ENCODE results near the gene CCDC85C. TPM values are rescaled to one million over a fixed set of nuclear protein-coding genes. Genes with fewer than 3 reads are reported as not detected.
A peak's percentile ranks its signal among the peaks of the same experiment; 100 is the strongest.

Gene CCDC85C
- total RNA-seq, 6 experiments from 2014 or later, result 31.3 to 41.4 (median 34.3) TPM

DNA sequence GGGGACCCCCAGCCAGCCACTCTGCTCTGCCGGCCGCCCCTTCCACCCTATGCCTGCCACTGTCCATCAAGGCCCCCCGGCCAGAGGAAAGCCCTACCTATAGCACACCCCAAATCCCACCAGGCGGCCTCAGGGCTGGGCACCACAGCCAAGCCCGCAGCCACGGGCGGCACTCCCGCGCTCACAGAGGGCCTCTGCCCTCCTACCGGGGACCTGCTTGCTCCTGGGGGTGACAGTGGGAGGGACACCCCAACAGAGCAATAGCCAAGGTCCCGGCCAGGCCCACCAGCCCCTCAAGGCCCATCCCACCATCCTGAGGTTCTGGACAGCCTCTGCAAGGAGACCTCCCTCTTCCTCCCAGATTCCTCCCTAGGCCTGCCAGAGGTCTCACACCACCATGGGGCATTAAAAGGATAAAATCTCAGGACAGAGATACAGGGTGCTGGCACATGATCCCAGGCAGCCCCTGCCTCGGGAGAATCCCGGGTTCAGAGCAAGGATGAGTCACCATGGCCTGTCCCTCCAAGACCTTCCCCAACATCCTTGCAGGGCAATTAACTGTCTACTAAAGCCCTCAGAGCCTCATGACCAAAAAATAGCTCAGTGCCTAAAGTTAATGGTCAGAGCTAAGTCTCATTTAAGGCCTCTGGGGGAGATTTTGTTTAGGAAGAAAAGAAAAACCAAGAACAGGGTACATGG is 17.1 kb downstream of the CCDC85C start:
- H3K9me3 Mint-ChIP-seq, result no peaks in the 10 kb centered on the region
- no peaks in the 10 kb centered on the region; the same call in 1 of the 2 replicates for H3K36me3 Mint-ChIP-seq (ENCODE audit: low read depth)
- peak overlapping the region; percentile 72 for H3K27ac Mint-ChIP-seq

GRCh38 chr14:99586054-99586760 is 17.8 kb downstream of the CCDC85C start:
- TF ChIP-seq CTCF (IDR thresholded peaks at IDR 0.05), result no peak
- no peaks in the 10 kb centered on the region for H3K9me3 Mint-ChIP-seq

More for the DNA sequence above, 17.1 kb downstream of the CCDC85C start:
- no peaks in the 10 kb centered on the region; the same call in 1 of the 2 replicates for H3K27me3 Mint-ChIP-seq (ENCODE audit: insufficient read depth)
- no peak for TF ChIP-seq CTCF (IDR thresholded peaks at IDR 0.05)
- no peak for DNase-seq
- H3K4me1 Mint-ChIP-seq (ENCODE audit: low read depth), result peaks cover 64% of the 10 kb centered on the region
- peak overlapping the region; percentile 47; the same call in 1 of the 2 replicates for H3K4me3 Mint-ChIP-seq

GRCh38 chr14:99584823-99585222 is 19.2 kb downstream of the CCDC85C start:
- Mint-ChIP-seq H3K36me3 (ENCODE audit: low read depth) (no peaks in the 10 kb centered on the region; the same call in 1 of the 2 replicates), H3K4me3 (no peak overlapping the region), H3K27me3 (ENCODE audit: insufficient read depth) (no peaks in the 10 kb centered on the region; the same call in 1 of the 2 replicates), H3K27ac (no peak overlapping the region), H3K4me1 (ENCODE audit: low read depth) (peaks cover 65% of the 10 kb centered on the region), H3K9me3 (no peaks in the 10 kb centered on the region)
- no peak for DNase-seq
- TF ChIP-seq CTCF (IDR thresholded peaks at IDR 0.05), result no peak

More at GRCh38 chr14:99586054-99586760, 17.8 kb downstream of the CCDC85C start:
- peak overlapping the region; percentile 71 for H3K27ac Mint-ChIP-seq
- no peaks in the 10 kb centered on the region; the same call in 1 of the 2 replicates for H3K36me3 Mint-ChIP-seq (ENCODE audit: low read depth)
- peak overlapping the region; percentile 47; the same call in 1 of the 2 replicates for H3K4me3 Mint-ChIP-seq
- no peak for DNase-seq
- H3K27me3 Mint-ChIP-seq (ENCODE audit: insufficient read depth), result no peaks in the 10 kb centered on the region; the same call in 1 of the 2 replicates
- peaks cover 63% of the 10 kb centered on the region for H3K4me1 Mint-ChIP-seq (ENCODE audit: low read depth)

- H3K9me3 Mint-ChIP-seq, result no peaks in the 10 kb centered on the region
- no peaks in the 10 kb centered on the region for H3K27me3 Mint-ChIP-seq (ENCODE audit: insufficient read depth)
- DNase-seq, result no peak
- peaks cover 65% of the 10 kb centered on the region for H3K4me1 Mint-ChIP-seq (ENCODE audit: low read depth)
- no peak overlapping the region for H3K4me3 Mint-ChIP-seq
- no peak for TF ChIP-seq CTCF (IDR thresholded peaks at IDR 0.05)
- H3K27ac Mint-ChIP-seq, result no peak overlapping the region
- no peaks in the 10 kb centered on the region; the same call in 1 of the 2 replicates for H3K36me3 Mint-ChIP-seq (ENCODE audit: low read depth)
These were observed 22.1 kb downstream of the CCDC85C start for GRCh38 chr14:99581938-99582337.

- Mint-ChIP-seq H3K4me3 (no peak overlapping the region), H3K4me1 (ENCODE audit: low read depth) (peaks cover 65% of the 10 kb centered on the region), H3K27me3 (ENCODE audit: insufficient read depth) (no peaks in the 10 kb centered on the region), H3K36me3 (ENCODE audit: low read depth) (no peaks in the 10 kb centered on the region; the same call in 1 of the 2 replicates), H3K9me3 (no peaks in the 10 kb centered on the region), H3K27ac (no peak overlapping the region)
- TF ChIP-seq CTCF (IDR thresholded peaks at IDR 0.05), result no peak
- no peak for DNase-seq
These were observed 22.6 kb downstream of the CCDC85C start for GRCh38 chr14:99581374-99581773.
